HepG2 (cell line): Measurements from ENCODE around the gene RPF1. TPM values are rescaled to one million over a fixed set of nuclear protein-coding genes. Genes with fewer than 3 reads are reported as not detected.

ENCODE experiments used
- CC2D1A ChIP-seq: sonication (generic); formaldehyde crosslinking; IDR thresholded peaks from 2 replicates; pipeline ENCODE4 v1.8.1; 2023; ENCODE audit warnings: mild to moderate bottlenecking, missing genetic modification reagents
- CSRNP1 ChIP-seq: sonication (generic); formaldehyde crosslinking; IDR thresholded peaks from 2 replicates; pipeline ENCODE4 v1.8.1; 2023; ENCODE audit warnings: mild to moderate bottlenecking, missing genetic modification reagents
- EEA1 ChIP-seq: sonication (generic); formaldehyde crosslinking; IDR thresholded peaks from 2 replicates; pipeline ENCODE4 v1.5.1; 2020; ENCODE audit warnings: mild to moderate bottlenecking, missing genetic modification reagents, borderline replicate concordance
- FIP1L1 ChIP-seq: fragments of 200-400 bp; formaldehyde crosslinking; IDR thresholded peaks from 2 replicates; pipeline ENCODE4 v1.6.1; 2018; ENCODE audit warnings: low read depth, mild to moderate bottlenecking, low read length, moderate library complexity, borderline replicate concordance; ENCODE audit not compliant: insufficient read depth
- FOXO1 ChIP-seq: sonication (generic); formaldehyde crosslinking; IDR thresholded peaks from 2 replicates; pipeline ENCODE4 v1.4.0; 2020; ENCODE audit warnings: missing genetic modification reagents
- HIVEP1 ChIP-seq: sonication (generic); formaldehyde crosslinking; IDR thresholded peaks from 2 replicates; pipeline ENCODE4 v1.4.0; 2020; ENCODE audit warnings: mild to moderate bottlenecking, missing genetic modification reagents
- IRF1 ChIP-seq: sonication (generic); formaldehyde crosslinking; IDR thresholded peaks from 2 replicates; pipeline ENCODE4 v1.4.0; 2020; ENCODE audit warnings: low read depth, mild to moderate bottlenecking, missing genetic modification reagents
- KMT2B ChIP-seq: IDR thresholded peaks from 2 replicates; pipeline ENCODE4 v1.6.1; 2016; ENCODE audit warnings: missing genetic modification reagents, missing compliant biosample characterization
- MAX ChIP-seq: IDR thresholded peaks from 2 replicates; pipeline ENCODE4 v1.6.1; 2012; ENCODE audit warnings: inconsistent platforms
- MLXIP ChIP-seq: sonication (generic); formaldehyde crosslinking; IDR thresholded peaks from 2 replicates; pipeline ENCODE4 v1.9.0; 2021; ENCODE audit warnings: missing genetic modification reagents, borderline replicate concordance
- MXD4 ChIP-seq: IDR thresholded peaks from 2 replicates; pipeline ENCODE4 v1.6.1; 2016; ENCODE audit warnings: mild to moderate bottlenecking, missing biosample characterization, missing genetic modification reagents
- PREB ChIP-seq: sonication (generic); formaldehyde crosslinking; IDR thresholded peaks from 2 replicates; pipeline ENCODE4 v1.4.0; 2020; ENCODE audit warnings: missing genetic modification reagents
- ZFX ChIP-seq: sonication (generic); formaldehyde crosslinking; IDR thresholded peaks from 2 replicates; pipeline ENCODE4 v1.4.0; 2020; ENCODE audit warnings: mild to moderate bottlenecking, low read depth, missing genetic modification reagents, moderate library complexity
- ZNF350 ChIP-seq: sonication (generic); formaldehyde crosslinking; IDR thresholded peaks from 2 replicates; pipeline ENCODE4 v1.4.0; 2020; ENCODE audit warnings: mild to moderate bottlenecking, low read depth, missing genetic modification reagents, borderline replicate concordance
- ZNF567 ChIP-seq: sonication (generic); formaldehyde crosslinking; IDR thresholded peaks from 2 replicates; pipeline ENCODE4 v1.8.1; 2023; ENCODE audit warnings: mild to moderate bottlenecking, missing genetic modification reagents, borderline replicate concordance
- ZNF652 ChIP-seq: IDR thresholded peaks from 2 replicates; pipeline ENCODE4 v1.6.1; 2016; ENCODE audit warnings: low read depth, borderline replicate concordance
- ZNF749 ChIP-seq: sonication (generic); formaldehyde crosslinking; IDR thresholded peaks from 2 replicates; pipeline ENCODE4 v1.8.0; 2022; ENCODE audit warnings: mild to moderate bottlenecking, missing genetic modification reagents, moderate library complexity, borderline replicate concordance
- ZNF784 ChIP-seq: sonication (generic); formaldehyde crosslinking; IDR thresholded peaks from 2 replicates; pipeline ENCODE4 v1.5.1; 2020; ENCODE audit warnings: missing genetic modification reagents, mild to moderate bottlenecking, borderline replicate concordance
- ZNF792 ChIP-seq: IDR thresholded peaks from 2 replicates; pipeline ENCODE4 v1.6.1; 2016
- polyA plus RNA-seq, 8 experiments: library from polyadenylated mRNA; depleted of rRNA in 3 of 8; stranded (reverse) in 7 of 8; unstranded in 1 of 8; fragments of >200 nt; fragmentation: Illumina TruSeq in 4 of 8; extraction: Trizol in 4 of 8; gene quantifications; 2 replicates each; pipeline versions ENCODE4 v1.2.1 to v1.2.3, GENCODE V29; 2011 to 2016; ENCODE audit warnings: low read depth in 4 of 8, missing spikeins in 1 of 8, mixed read lengths in 1 of 8; ENCODE audit not compliant: insufficient read depth in 1 of 8
- total RNA-seq, 5 experiments: library from RNA; depleted of rRNA; stranded (reverse); fragments of >200 nt; fragmentation: Illumina TruSeq; extraction: Trizol; gene quantifications; 2 replicates each; pipeline ENCODE4 v1.2.3, GENCODE V29; 2016; ENCODE audit warnings: low read depth in 1 of 5

RPF1 gene
- total and polyA plus RNA-seq, 2 of the 13 experiments (the other 11 are each of a cell fraction or from before 2014, with no cell fraction given): 23.0 to 39.0 TPM

GRCh38 chr1:84504580-84505492 lies 25.8 kb downstream of the RPF1 start (continued):
- TF ChIP-seq EEA1 (CRISPR knock-in tag) (no peak), ZNF350 (CRISPR knock-in tag) (no peak), HIVEP1 (CRISPR knock-in tag) (no peak), PREB (CRISPR knock-in tag) (no peak), ZNF749 (CRISPR knock-in tag) (no peak), CC2D1A (CRISPR knock-in tag) (no peak), MXD4 (CRISPR knock-in tag) (no peak), KMT2B (no peak; the same call in 1 of the 2 replicates), MAX (no peak), ZNF652 (CRISPR knock-in tag) (no peak), CSRNP1 (CRISPR knock-in tag) (no peak; the same call in 1 of the 2 replicates), ZNF784 (CRISPR knock-in tag) (no peak), ZNF792 (CRISPR knock-in tag) (no peak), ZFX (CRISPR knock-in tag) (no peak), FIP1L1 (no peak), ZNF567 (CRISPR knock-in tag) (no peak), MLXIP (no peak), IRF1 (CRISPR knock-in tag) (no peak), FOXO1 (CRISPR knock-in tag) (no peak)
